Astrocyte of the spinal cord (primary cell): ENCODE results near the gene VAPB.

ENCODE experiments used
- DNase-seq: peaks from one replicate; pipeline ENCODE4 v3.0.0; 2011; ENCODE audit warnings: low read depth, low spot score
- H3K4me3 ChIP-seq: 2 replicates; pipeline ENCODE4 v1.5.1; 2011; ENCODE audit warnings: low read depth, mild to moderate bottlenecking, low read length, moderate library complexity
- CTCF ChIP-seq: IDR thresholded peaks from 2 replicates; pipeline ENCODE4 v1.5.1; 2012; ENCODE audit warnings: low read depth, mild to moderate bottlenecking, low read length, inconsistent platforms
- in situ Hi-C: cut with HindIII; loops from 2 replicates; pipeline ENCODE4 v1.10.0; 2017; ENCODE audit warnings: low sequenced_read_pairs

The VAPB gene

GRCh38 chr20:58395604-58396003, 6.6 kb downstream of the VAPB start:
- in situ Hi-C loops: no loop called here

GRCh38 chr20:58397429-58397828, 8.4 kb downstream of the VAPB start:
- TF ChIP-seq CTCF: no peak
- in situ Hi-C loops: no loop called here
- H3K4me3 ChIP-seq: no peak overlapping the region

More at GRCh38 chr20:58395604-58396003, 6.6 kb downstream of the VAPB start:
- TF ChIP-seq CTCF: no peak
- no peak overlapping the region for H3K4me3 ChIP-seq
- no peak for DNase-seq

GRCh38 chr20:58398254-58398653, 9.2 kb downstream of the VAPB start:
- in situ Hi-C loops: no loop called here
- no peak overlapping the region for H3K4me3 ChIP-seq
- no peak for DNase-seq
- TF ChIP-seq CTCF: no peak

More at GRCh38 chr20:58397429-58397828, 8.4 kb downstream of the VAPB start:
- no peak for DNase-seq

- no peak overlapping the region for H3K4me3 ChIP-seq
- in situ Hi-C loops: no loop called here
- no peak for TF ChIP-seq CTCF
- no peak for DNase-seq
Observed at GRCh38 chr20:58399926-58400325, 10.9 kb downstream of the VAPB start.

- in situ Hi-C loops: no loop called here
- TF ChIP-seq CTCF: no peak
- H3K4me3 ChIP-seq: no peak overlapping the region
- no peak for DNase-seq
Observed at GRCh38 chr20:58401162-58401561, 12.1 kb downstream of the VAPB start.

GRCh38 chr20:58402305-58402704, 13.3 kb downstream of the VAPB start:
- no peak for DNase-seq
- no peak for TF ChIP-seq CTCF
- no peak overlapping the region for H3K4me3 ChIP-seq
- in situ Hi-C loops: no loop called here

GRCh38 chr20:58402827-58403226, 13.8 kb downstream of the VAPB start:
- in situ Hi-C loops: no loop called here
- no peak for TF ChIP-seq CTCF
- no peak overlapping the region for H3K4me3 ChIP-seq
- no peak for DNase-seq
